Measurements from ENCODE around the gene RNF208.

GRCh38 chr9:137221095-137221505, 940 bp downstream of the RNF208 start:
- TF ChIP-seq POLR2A (IDR thresholded peaks at IDR 0.05), result no peak
- no peak for TF ChIP-seq CTCF (IDR thresholded peaks at IDR 0.05)
